ENCODE results near the gene CAND1. TPM values are rescaled to one million over a fixed set of nuclear protein-coding genes. Genes with fewer than 3 reads are reported as not detected.

The CAND1 gene
- total RNA-seq, 1 donor from 2014 or later: 284 TPM

- Histone ChIP-seq H3K79me2 (ENCODE audit: low read depth) (peaks cover 2% of the 10 kb centered on the region), H3K9me3 (ENCODE audit: low read depth) (no peaks in the 10 kb centered on the region), H3K27ac (no peak overlapping the region), H3F3A (ENCODE audit: low read depth) (no peaks in the 10 kb centered on the region), H3K4me1 (no peaks in the 10 kb centered on the region), H3K27me3 (no peaks in the 10 kb centered on the region), H4K20me1 (ENCODE audit: low read depth) (peaks cover 22% of the 10 kb centered on the region), H3K9ac (no peak overlapping the region), H3K4me2 (no peak overlapping the region), H2AFZ (replicated peaks) (no peak overlapping the region), H3K36me3 (peaks cover 47% of the 10 kb centered on the region), H3K4me3 (no peak overlapping the region)
- Mint-ChIP-seq H3K4me3 (no peak overlapping the region), H3K9me3 (no peaks in the 10 kb centered on the region), H3K4me1 (no peaks in the 10 kb centered on the region), H3K27me3 (ENCODE audit: insufficient read depth, low read depth) (no peaks in the 10 kb centered on the region), H3K27ac (no peak overlapping the region), H3K36me3 (peaks cover 44% of the 10 kb centered on the region)
- DNase-seq (ENCODE audit: low spot score): no peak
- TF ChIP-seq EZH2 (IDR thresholded peaks at IDR 0.05): no peak
- no peak for TF ChIP-seq EZH2phosphoT487 (IDR thresholded peaks at IDR 0.05)
These were observed 30.8 kb downstream of the CAND1 start for GRCh38 chr12:67299926-67300325.

- Mint-ChIP-seq H3K36me3 (peaks cover 58% of the 10 kb centered on the region), H3K27me3 (ENCODE audit: insufficient read depth, low read depth) (no peaks in the 10 kb centered on the region), H3K4me1 (no peaks in the 10 kb centered on the region), H3K27ac (no peak overlapping the region), H3K9me3 (no peaks in the 10 kb centered on the region), H3K4me3 (no peak overlapping the region)
- H4K20me1 ChIP-seq (ENCODE audit: low read depth): peaks cover 14% of the 10 kb centered on the region
- H3K36me3 ChIP-seq: peaks cover 55% of the 10 kb centered on the region
- no peak overlapping the region for H3K4me2 ChIP-seq
- no peak overlapping the region for H3K9ac ChIP-seq
- H3K9me3 ChIP-seq (ENCODE audit: low read depth): no peaks in the 10 kb centered on the region
- H3K79me2 ChIP-seq (ENCODE audit: low read depth): no peaks in the 10 kb centered on the region
- no peaks in the 10 kb centered on the region for H3K27me3 ChIP-seq
- H3F3A ChIP-seq (ENCODE audit: low read depth): no peaks in the 10 kb centered on the region
- no peak for DNase-seq (ENCODE audit: low spot score)
- no peak overlapping the region for H3K27ac ChIP-seq
- TF ChIP-seq EZH2 (IDR thresholded peaks at IDR 0.05) (no peak), CTCF (IDR thresholded peaks at IDR 0.05) (no peak), EZH2phosphoT487 (IDR thresholded peaks at IDR 0.05) (no peak)
- H3K4me1 ChIP-seq: no peaks in the 10 kb centered on the region
- no peak overlapping the region for H2AFZ ChIP-seq (replicated peaks)
- H3K4me3 ChIP-seq: no peak overlapping the region
These were observed 33.0 kb downstream of the CAND1 start for GRCh38 chr12:67302162-67302561.

- no peak for DNase-seq (ENCODE audit: low spot score)
- H2AFZ ChIP-seq (replicated peaks): no peak overlapping the region
- H4K20me1 ChIP-seq (ENCODE audit: low read depth): peaks cover 12% of the 10 kb centered on the region
- no peaks in the 10 kb centered on the region for H3K9me3 ChIP-seq (ENCODE audit: low read depth)
- H3K36me3 ChIP-seq: peaks cover 58% of the 10 kb centered on the region
- TF ChIP-seq EZH2phosphoT487 (IDR thresholded peaks at IDR 0.05) (no peak), EZH2 (IDR thresholded peaks at IDR 0.05) (no peak), CTCF (IDR thresholded peaks at IDR 0.05) (no peak)
- no peaks in the 10 kb centered on the region for H3K27me3 Mint-ChIP-seq (ENCODE audit: insufficient read depth, low read depth)
- H3K79me2 ChIP-seq (ENCODE audit: low read depth): no peaks in the 10 kb centered on the region
- no peak overlapping the region for H3K27ac Mint-ChIP-seq
- no peak overlapping the region for H3K4me3 ChIP-seq
- no peak overlapping the region for H3K4me2 ChIP-seq
- no peaks in the 10 kb centered on the region for H3K4me1 Mint-ChIP-seq
- peaks cover 55% of the 10 kb centered on the region for H3K36me3 Mint-ChIP-seq
- no peaks in the 10 kb centered on the region for H3F3A ChIP-seq (ENCODE audit: low read depth)
- H3K9me3 Mint-ChIP-seq: no peaks in the 10 kb centered on the region
- no peak overlapping the region for H3K4me3 Mint-ChIP-seq
- no peaks in the 10 kb centered on the region for H3K27me3 ChIP-seq
- no peaks in the 10 kb centered on the region for H3K4me1 ChIP-seq
- H3K27ac ChIP-seq: no peak overlapping the region
- no peak overlapping the region for H3K9ac ChIP-seq
These were observed 36.4 kb downstream of the CAND1 start for GRCh38 chr12:67305544-67305943.

- no peak for DNase-seq (ENCODE audit: low spot score)
- TF ChIP-seq EZH2phosphoT487 (IDR thresholded peaks at IDR 0.05) (no peak), CTCF (IDR thresholded peaks at IDR 0.05) (no peak), EZH2 (IDR thresholded peaks at IDR 0.05) (no peak)
- Histone ChIP-seq H3K9me3 (ENCODE audit: low read depth) (no peaks in the 10 kb centered on the region), H3K27me3 (no peaks in the 10 kb centered on the region), H2AFZ (replicated peaks) (no peak overlapping the region), H3K4me1 (no peaks in the 10 kb centered on the region), H3K4me3 (no peak overlapping the region), H3K4me2 (no peak overlapping the region), H3K79me2 (ENCODE audit: low read depth) (no peaks in the 10 kb centered on the region), H3K9ac (no peak overlapping the region), H4K20me1 (ENCODE audit: low read depth) (peaks cover 12% of the 10 kb centered on the region), H3F3A (ENCODE audit: low read depth) (no peaks in the 10 kb centered on the region), H3K36me3 (peaks cover 65% of the 10 kb centered on the region), H3K27ac (no peak overlapping the region)
- Mint-ChIP-seq H3K4me1 (no peaks in the 10 kb centered on the region), H3K27ac (no peak overlapping the region), H3K4me3 (no peak overlapping the region), H3K9me3 (no peaks in the 10 kb centered on the region), H3K27me3 (ENCODE audit: insufficient read depth, low read depth) (no peaks in the 10 kb centered on the region), H3K36me3 (peaks cover 60% of the 10 kb centered on the region)
These were observed 37.6 kb downstream of the CAND1 start for GRCh38 chr12:67306712-67307111.
